PC-3 (cell line): ENCODE data around the gene C1QL1.

Source experiments
- EZH2 ChIP-seq: fragments of 300-600 bp; sonication (generic); IDR thresholded peaks from one replicate; pipeline ENCODE4 v1.6.1; 2017; ENCODE audit warnings: antibody characterized with exemption, mild to moderate bottlenecking, low read length; ENCODE audit not compliant: unreplicated experiment
- EZH2phosphoT487 ChIP-seq: fragments of 300-600 bp; sonication (generic); IDR thresholded peaks from 2 replicates; pipeline ENCODE4 v1.6.1; 2018; ENCODE audit warnings: mild to moderate bottlenecking, antibody characterized with exemption, low read length, borderline replicate concordance
- TF ChIP-seq, protein P1 (sequence below): fragments of 300-600 bp; sonication (generic); conservative IDR thresholded peaks from 2 replicates; pipeline ENCODE4 v1.5.1; 2017; ENCODE audit warnings: antibody characterized with exemption, low read depth, mild to moderate bottlenecking, low read length

- TF ChIP-seq, protein P1, sequence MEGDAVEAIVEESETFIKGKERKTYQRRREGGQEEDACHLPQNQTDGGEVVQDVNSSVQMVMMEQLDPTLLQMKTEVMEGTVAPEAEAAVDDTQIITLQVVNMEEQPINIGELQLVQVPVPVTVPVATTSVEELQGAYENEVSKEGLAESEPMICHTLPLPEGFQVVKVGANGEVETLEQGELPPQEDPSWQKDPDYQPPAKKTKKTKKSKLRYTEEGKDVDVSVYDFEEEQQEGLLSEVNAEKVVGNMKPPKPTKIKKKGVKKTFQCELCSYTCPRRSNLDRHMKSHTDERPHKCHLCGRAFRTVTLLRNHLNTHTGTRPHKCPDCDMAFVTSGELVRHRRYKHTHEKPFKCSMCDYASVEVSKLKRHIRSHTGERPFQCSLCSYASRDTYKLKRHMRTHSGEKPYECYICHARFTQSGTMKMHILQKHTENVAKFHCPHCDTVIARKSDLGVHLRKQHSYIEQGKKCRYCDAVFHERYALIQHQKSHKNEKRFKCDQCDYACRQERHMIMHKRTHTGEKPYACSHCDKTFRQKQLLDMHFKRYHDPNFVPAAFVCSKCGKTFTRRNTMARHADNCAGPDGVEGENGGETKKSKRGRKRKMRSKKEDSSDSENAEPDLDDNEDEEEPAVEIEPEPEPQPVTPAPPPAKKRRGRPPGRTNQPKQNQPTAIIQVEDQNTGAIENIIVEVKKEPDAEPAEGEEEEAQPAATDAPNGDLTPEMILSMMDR, result no peak
- TF ChIP-seq EZH2 (no peak), EZH2phosphoT487 (no peak)
Observed at GRCh38 chr17:44925731-44926697, 42.1 kb downstream of the C1QL1 start.
